Ovary (tissue), 3 donors: ENCODE data around the gene H6PD.

ENCODE experiments used
- POLR2A ChIP-seq: fragments of 450-650 bp; IDR thresholded peaks from one replicate; pipeline ENCODE4 v1.6.1; 2017; ENCODE audit warnings: antibody characterized with exemption, mild to moderate bottlenecking, moderate library complexity
- TF ChIP-seq, protein P1 (sequence below), 3 donors: fragments of 450-650 bp in 2 of 3; fragments of 200-600 bp in 1 of 3; IDR thresholded peaks; one replicate each; pipeline versions ENCODE4 v1.5.1 to v1.8.0; 2016 to 2022; ENCODE audit warnings: antibody characterized with exemption in 3 of 3, mild to moderate bottlenecking in 1 of 3
- donor health status: DM: no; HTN: no; CAD: no.

DNA sequence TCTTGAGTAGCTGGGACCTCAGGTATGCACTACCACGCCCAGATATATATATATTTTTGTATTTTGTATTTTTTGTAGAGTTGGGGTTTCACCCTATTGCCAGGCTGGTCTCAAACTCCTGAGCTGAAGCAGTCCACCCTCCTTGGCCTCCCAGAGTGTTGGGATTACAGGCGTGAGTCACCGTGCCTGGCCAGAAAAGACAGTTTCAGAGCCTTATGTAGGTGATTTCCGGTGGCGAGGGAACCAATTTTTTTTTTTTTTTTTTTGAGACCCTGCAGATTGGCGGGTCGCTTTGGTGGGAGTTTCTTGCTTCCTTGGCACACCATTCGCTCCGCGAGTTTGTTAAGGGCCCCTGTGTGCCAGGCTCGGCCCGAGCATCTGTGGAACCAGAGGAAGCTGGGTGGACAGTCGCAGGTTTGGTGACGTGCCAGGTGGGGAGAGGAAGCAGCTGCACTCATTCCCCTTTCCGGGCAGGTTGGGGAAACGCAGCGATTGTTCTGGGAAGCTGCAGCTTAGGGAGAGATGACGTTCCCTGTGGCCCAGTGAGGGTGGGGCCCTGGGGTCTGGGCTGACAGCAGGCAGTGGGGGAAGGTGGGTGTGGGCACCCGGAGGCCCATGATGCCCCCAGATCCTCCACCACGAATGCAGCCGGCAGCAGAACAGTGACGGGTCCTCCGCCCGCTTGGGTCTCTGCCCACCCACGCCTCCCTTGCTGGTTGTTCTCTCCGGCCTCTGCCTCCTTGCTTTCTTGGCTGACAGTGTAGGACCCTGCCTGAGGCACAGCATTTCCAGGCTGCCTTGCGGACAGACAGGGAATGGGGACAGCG, 83.2 kb downstream of the H6PD start:
- TF ChIP-seq POLR2A, result no peak
- TF ChIP-seq, protein P1, sequence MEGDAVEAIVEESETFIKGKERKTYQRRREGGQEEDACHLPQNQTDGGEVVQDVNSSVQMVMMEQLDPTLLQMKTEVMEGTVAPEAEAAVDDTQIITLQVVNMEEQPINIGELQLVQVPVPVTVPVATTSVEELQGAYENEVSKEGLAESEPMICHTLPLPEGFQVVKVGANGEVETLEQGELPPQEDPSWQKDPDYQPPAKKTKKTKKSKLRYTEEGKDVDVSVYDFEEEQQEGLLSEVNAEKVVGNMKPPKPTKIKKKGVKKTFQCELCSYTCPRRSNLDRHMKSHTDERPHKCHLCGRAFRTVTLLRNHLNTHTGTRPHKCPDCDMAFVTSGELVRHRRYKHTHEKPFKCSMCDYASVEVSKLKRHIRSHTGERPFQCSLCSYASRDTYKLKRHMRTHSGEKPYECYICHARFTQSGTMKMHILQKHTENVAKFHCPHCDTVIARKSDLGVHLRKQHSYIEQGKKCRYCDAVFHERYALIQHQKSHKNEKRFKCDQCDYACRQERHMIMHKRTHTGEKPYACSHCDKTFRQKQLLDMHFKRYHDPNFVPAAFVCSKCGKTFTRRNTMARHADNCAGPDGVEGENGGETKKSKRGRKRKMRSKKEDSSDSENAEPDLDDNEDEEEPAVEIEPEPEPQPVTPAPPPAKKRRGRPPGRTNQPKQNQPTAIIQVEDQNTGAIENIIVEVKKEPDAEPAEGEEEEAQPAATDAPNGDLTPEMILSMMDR (IDR thresholded peaks at IDR 0.05), result no peak
